ENCODE data around the gene RHBDD2. TPM values are rescaled to one million over a fixed set of nuclear protein-coding genes. Genes with fewer than 3 reads are reported as not detected.
"Not testable (repeated sequence)": the region's sequence is repeated elsewhere in the genome, so short reads cannot be mapped to it uniquely, and the experiment has no call there.

RHBDD2 gene
- polyA plus RNA-seq, 3 donors: 34.1 to 54.6 (median 53.1) TPM

DNA sequence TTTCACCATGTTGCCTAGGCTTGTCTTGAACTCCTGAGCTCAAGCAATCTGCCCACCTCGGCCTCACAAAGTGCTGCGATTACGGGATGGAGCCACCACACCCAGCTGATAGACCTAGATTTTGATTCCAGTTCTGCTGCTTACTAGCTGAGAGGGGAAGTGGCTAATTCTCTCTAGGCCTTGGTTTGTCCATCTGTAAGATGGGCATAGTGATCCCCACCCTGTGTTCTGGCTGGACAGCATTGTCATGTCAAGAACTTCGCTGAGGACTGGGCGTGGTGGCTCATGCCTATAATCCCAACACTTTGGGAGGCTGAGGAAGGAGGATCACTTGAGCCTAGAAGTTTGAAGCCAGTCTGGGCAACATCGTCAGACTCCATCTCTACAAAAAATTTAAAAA, 47.9 kb upstream of the RHBDD2 start:
- H3K4me1 ChIP-seq (ENCODE audit: control insufficient read depth in 1 of 2, insufficient read depth in 2 of 2, low read length in 2 of 2): no peaks in the 10 kb centered on the region
- intact Hi-C loops (cut with micrococcal nuclease): no loop called here
- Mint-ChIP-seq H3K27me3 (ENCODE audit: low read depth in 3 of 3) (peaks cover 17 to 25% (median 22%) of the 10 kb centered on the region in 3 donors), H3K4me3 (no peak overlapping the region), H3K9me3 (peaks cover 0 to 2% (median 0%) of the 10 kb centered on the region in 7 donors), H3K4me1 (peaks cover 8% of the 10 kb centered on the region), H3K36me3 (no peaks in the 10 kb centered on the region), H3K27ac (no peak overlapping the region)
- no peak overlapping the region for H3K9ac ChIP-seq (ENCODE audit: insufficient read depth, low read length, poor library complexity, severe bottlenecking)
- H3K36me3 ChIP-seq (replicated peaks in 1 of 2; ENCODE audit: control insufficient read depth in 1 of 2, insufficient read depth in 2 of 2, low read length in 2 of 2): no peaks in the 10 kb centered on the region
- no peaks in the 10 kb centered on the region for H3K79me2 ChIP-seq (ENCODE audit: insufficient read depth, low read length)
- H3K4me2 ChIP-seq (replicated peaks; ENCODE audit: extremely low read depth, low read length, poor library complexity, severe bottlenecking): no peak overlapping the region
- DNase-seq: no peak
- H2AFZ ChIP-seq (ENCODE audit: insufficient read depth, low read depth, low read length, poor library complexity, severe bottlenecking): no peak overlapping the region
- 97% methylated on average over 5 of the region's 6 CpGs for WGBS (ENCODE audit: insufficient coverage)
- no peaks in the 10 kb centered on the region for H3K27me3 ChIP-seq (ENCODE audit: control insufficient read depth in 2 of 2, insufficient read depth in 2 of 2, low read length in 2 of 2)
- H3K27ac ChIP-seq (ENCODE audit: low read depth in 1 of 2, low read length in 2 of 2): no peak overlapping the region
- no peaks in the 10 kb centered on the region for H4K20me1 ChIP-seq (ENCODE audit: insufficient read depth, low read length)
- H3K9me3 ChIP-seq (replicated peaks in 1 of 2; ENCODE audit: control insufficient read depth in 1 of 2, insufficient read depth in 1 of 2, low read length in 2 of 2): no peaks in the 10 kb centered on the region
- TF ChIP-seq, protein P1, sequence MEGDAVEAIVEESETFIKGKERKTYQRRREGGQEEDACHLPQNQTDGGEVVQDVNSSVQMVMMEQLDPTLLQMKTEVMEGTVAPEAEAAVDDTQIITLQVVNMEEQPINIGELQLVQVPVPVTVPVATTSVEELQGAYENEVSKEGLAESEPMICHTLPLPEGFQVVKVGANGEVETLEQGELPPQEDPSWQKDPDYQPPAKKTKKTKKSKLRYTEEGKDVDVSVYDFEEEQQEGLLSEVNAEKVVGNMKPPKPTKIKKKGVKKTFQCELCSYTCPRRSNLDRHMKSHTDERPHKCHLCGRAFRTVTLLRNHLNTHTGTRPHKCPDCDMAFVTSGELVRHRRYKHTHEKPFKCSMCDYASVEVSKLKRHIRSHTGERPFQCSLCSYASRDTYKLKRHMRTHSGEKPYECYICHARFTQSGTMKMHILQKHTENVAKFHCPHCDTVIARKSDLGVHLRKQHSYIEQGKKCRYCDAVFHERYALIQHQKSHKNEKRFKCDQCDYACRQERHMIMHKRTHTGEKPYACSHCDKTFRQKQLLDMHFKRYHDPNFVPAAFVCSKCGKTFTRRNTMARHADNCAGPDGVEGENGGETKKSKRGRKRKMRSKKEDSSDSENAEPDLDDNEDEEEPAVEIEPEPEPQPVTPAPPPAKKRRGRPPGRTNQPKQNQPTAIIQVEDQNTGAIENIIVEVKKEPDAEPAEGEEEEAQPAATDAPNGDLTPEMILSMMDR (IDR thresholded peaks at IDR 0.05): no peak
- H3K4me3 ChIP-seq (replicated peaks in 1 of 3; ENCODE audit: low read depth in 2 of 3, low read length in 3 of 3): no peak overlapping the region

DNA sequence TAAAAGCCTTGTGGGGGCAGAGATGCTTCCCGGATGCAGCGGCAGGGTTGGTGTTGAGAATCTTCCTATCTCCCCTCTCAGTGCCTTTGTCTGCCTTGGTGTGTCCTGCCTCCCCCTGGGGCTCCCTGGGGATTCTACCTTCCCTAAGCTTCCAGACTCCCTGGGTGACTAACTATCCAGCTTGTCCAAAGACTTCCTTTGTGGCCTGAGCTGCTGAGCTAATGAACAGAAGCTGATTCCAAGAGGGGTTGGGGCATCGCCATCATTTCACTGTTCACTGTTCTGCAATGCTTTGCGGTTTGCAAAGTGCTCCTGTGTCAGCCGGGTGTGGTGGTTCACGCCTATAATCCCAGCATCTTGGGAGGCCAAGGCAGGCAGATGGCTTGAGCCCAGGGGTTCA, 45.2 kb upstream of the RHBDD2 start:
- H3K27me3 Mint-ChIP-seq (ENCODE audit: low read depth in 3 of 3): peaks cover 16 to 25% (median 22%) of the 10 kb centered on the region in 3 donors
- H2AFZ ChIP-seq (ENCODE audit: insufficient read depth, low read depth, low read length, poor library complexity, severe bottlenecking); intact Hi-C loops (cut with micrococcal nuclease); H3K4me1 ChIP-seq (ENCODE audit: control insufficient read depth in 1 of 2, insufficient read depth in 2 of 2, low read length in 2 of 2); H3K9me3 ChIP-seq (replicated peaks in 1 of 2; ENCODE audit: control insufficient read depth in 1 of 2, insufficient read depth in 1 of 2, low read length in 2 of 2); H3K4me2 ChIP-seq (replicated peaks; ENCODE audit: extremely low read depth, low read length, poor library complexity, severe bottlenecking); H3K4me1 Mint-ChIP-seq; H3K27ac ChIP-seq (ENCODE audit: low read depth in 1 of 2, low read length in 2 of 2); H3K79me2 ChIP-seq (ENCODE audit: insufficient read depth, low read length); H3K9ac ChIP-seq (ENCODE audit: insufficient read depth, low read length, poor library complexity, severe bottlenecking); H3K9me3 Mint-ChIP-seq; H3K27me3 ChIP-seq (ENCODE audit: control insufficient read depth in 2 of 2, insufficient read depth in 2 of 2, low read length in 2 of 2); H3K36me3 Mint-ChIP-seq; H3K36me3 ChIP-seq (replicated peaks in 1 of 2; ENCODE audit: control insufficient read depth in 1 of 2, insufficient read depth in 2 of 2, low read length in 2 of 2); DNase-seq; H4K20me1 ChIP-seq (ENCODE audit: insufficient read depth, low read length); H3K4me3 Mint-ChIP-seq; H3K4me3 ChIP-seq (replicated peaks in 1 of 3; ENCODE audit: low read depth in 2 of 3, low read length in 3 of 3): not testable (repeated sequence)
- WGBS (ENCODE audit: insufficient coverage): 100% methylated on average over 3 of the region's 6 CpGs
- peak overlapping the region in 1 of 7 donors; percentile 26 for H3K27ac Mint-ChIP-seq
